ENCODE measurements around the gene C16orf54.
"Not testable (repeated sequence)": the region's sequence is repeated elsewhere in the genome, so short reads cannot be mapped to it uniquely, and the experiment has no call there.

Gene C16orf54

DNA sequence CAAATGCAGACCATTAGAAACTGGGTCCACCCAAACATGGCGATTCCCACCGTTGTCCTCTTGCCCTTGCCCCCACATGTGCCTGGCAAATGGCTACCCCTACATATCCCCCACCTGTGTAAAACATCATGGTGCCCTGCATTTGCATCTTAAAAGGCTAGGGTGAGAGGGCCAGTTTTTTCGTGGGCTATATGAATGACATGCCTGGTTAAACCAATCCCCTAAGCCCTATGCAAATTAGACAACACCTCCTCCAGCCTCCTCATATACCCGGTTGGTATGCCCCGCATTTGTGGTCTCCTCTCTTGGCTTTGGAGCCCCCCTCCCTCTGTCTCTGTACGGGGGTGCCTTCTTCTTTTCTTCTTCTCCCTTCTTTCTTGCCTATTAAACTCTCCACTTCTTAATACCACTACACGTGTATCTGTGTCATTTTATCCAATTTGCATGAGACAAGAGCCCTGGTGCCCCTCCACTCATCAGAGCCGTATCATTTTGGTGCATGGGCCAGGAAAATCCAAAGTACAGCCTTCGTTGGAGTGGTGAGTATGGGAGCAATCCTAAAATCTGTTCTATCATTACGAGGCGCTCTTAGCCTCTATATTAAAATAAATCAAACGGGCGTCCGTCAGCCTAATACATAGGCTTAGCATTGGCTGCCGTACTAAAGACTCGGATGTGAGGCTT, 36.7 kb downstream of the C16orf54 start:
- DNase-seq (ENCODE audit: low spot score) = no peak

DNA sequence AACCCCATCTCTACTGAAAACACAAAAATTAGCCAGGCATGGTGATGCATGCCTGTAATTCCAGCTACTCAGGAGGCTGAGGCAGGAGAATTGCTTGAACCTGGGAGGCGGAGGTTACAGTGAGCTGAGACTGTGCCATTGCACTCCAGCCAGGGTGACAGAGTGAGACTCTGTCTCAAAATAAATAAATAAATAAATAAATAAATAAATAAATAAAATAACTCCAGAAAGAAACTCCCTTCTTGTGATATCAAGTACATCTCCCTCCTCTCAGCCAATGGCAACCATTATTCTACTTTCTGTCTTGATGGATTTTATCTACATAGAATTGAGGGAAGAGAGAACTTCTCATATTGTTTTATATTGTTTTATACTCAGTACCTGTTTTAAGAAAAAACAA, 38.6 kb downstream of the C16orf54 start:
- DNase-seq (ENCODE audit: low spot score) = not testable (repeated sequence)

DNA sequence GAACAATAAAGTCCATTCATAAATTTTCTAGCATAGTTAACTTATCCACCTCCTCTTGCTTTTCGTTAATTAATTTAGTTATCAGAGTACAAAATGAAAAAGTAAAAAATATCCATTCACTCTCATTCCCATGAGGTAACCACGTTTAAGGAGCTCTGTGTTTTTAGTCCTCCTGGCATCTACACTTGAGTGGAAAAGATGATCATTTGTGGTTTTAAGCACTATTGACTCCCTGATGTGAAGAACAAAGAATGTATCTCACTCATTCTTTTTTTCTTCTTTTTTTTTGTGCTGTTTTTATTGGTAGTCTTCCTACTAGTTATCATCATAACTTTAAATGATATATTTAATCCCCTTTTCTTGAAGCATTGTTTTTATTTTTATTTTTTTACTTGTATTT, 40.8 kb downstream of the C16orf54 start:
- DNase-seq (ENCODE audit: low spot score) = no peak

DNA sequence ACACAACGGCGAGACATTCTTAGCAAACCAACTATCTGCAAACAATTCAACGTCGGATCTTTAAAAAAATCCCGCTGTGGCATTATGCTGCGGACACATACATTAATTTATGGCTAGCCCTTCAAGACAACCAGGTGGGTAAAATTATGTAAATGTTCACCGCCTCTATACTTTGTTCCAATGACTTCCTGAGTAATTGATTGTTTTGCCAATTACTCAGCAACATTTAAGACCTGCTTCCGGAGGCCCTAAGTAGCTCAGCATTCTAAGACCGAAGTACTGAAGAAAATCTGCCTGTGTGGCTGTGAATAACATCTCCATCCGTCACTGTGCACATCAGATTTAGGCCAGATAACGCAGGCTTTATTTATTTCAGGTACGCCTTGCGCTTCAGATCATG, 43.5 kb downstream of the C16orf54 start:
- DNase-seq (ENCODE audit: low spot score) = no peak

DNA sequence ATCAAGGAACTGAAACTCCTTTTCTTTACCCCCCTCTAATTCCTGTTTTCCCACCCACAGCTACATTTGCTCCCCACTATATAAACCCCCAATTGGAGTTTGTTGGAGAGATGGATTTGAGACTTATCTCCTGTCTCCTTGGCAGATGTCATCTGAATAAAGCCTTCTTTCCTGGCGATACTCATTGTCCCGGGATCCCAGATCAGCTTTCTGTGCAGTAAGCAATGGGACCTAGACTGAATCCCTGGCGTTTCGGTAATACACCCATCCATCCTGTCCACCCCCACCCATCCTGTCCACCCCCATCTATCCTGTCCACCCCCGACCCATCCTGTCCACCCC, 44.6 kb downstream of the C16orf54 start:
- DNase-seq (ENCODE audit: low spot score) = no peak

DNA sequence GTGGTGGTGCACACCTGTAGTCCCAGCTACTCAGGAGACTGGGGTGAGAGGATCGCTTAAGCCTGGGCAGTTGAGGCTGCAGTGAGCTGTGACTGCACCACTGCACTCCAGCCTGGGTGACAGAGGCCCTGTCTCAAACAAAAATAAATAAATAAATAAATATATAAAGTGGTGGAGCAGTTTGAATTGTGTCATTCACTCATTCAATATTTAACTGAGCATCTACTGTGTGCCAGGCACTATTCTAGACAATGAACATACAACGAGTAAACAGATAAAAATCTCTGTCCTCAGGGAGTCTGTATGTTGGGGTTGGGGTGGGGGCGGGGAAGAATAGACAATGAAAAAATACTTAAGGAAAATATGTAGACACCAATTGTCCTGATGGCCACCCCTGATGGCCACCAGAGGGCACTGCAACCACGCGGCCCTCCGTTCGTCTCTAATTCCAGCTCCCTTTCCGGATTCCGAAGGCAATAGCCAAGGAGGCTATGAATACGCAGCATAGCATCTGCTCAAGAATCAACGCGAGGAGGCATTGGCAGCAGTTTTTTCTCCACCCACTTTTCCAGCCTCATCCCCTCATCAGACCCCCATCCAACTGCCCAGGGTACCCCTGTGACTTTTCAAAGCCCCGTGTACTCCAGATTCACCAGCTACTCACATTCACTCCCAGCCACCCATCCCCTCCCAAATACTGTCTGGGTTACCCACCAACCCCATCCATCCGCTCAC, 45.4 kb downstream of the C16orf54 start:
- peak; percentile 55 for DNase-seq (ENCODE audit: low spot score)

DNA sequence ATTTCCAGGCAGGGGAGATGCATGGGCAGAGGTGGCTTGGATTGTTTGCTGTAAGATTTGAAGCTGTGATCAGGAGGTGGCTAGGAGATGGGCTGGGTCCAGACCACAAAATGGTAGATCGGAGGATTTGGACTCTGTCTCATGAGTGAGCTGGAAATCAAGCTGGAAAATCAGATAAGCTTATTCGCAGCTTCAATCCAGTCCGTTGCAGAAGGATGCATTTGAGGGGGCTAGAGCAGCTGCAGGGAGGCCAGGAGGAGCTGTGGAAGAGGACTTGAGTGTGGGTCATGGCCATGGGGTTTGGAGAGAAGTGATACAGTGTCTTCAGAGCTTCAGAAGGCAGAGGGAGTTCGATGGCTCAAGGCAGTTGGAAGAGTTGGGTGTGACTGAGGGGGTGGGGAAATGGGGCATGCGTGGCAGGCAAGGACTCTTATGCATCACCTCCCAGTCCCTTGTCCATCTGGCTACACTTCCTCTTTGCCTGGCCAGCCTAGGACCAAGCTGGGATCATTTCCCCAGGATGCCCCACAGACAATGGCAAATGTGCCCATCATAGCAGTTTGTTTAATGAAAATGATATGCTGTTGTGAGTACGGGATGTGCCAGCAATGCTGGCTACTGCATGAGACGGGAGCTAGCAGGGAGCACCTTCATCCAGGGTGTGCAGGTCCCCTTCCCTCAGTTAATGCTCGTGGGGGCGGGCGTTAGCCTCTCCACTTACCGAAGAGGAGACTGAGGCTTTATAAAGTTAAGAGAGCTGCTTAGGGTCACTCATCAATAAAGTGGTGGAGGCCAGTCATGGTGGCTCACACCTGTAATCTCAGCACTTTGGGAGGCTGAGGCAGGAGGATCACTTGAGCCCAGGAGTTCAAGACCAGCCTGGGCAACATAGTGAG, 46.2 kb downstream of the C16orf54 start:
- DNase-seq (ENCODE audit: low spot score) = no peak

DNA sequence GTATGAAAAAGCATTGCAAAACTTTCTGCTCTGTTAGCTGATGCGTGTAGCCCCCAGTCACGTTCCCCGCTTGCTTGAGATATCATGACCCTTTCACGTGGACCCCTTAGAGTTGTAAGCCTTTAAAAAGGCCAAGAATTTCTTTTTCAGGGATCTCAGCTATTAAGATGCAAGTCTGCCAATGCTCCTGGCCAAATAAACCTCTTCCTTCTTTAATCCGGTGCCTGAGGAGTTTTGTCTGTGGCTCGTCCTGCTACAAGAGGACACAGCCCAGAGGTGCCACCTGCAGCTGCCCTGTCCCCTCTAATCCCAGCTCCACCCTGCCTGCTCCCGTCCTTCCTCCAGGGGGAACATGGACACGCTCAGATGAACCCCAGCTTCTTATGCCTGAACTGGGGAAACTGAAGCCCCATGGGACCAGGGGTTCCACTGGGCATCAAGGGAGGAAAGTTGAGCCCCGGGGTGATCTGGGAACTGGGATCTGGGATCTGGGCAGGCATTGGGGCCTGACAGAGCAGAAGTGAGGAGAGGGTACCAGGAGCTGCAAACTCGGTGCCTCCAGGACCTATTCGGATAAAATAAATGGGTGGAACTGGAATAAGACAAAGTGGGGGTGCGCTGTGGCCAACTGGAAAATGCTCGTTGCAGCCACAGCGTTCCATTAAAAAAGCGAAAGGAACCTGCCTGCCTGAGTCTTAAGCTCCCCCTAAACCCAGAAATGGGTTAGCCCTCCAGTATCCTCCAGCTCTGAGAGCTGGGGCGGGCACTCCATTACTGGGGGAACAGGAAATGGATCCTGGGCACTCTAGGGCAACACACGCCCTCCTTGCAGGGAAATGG, 47.1 kb downstream of the C16orf54 start:
- DNase-seq (ENCODE audit: low spot score) = no peak

DNA sequence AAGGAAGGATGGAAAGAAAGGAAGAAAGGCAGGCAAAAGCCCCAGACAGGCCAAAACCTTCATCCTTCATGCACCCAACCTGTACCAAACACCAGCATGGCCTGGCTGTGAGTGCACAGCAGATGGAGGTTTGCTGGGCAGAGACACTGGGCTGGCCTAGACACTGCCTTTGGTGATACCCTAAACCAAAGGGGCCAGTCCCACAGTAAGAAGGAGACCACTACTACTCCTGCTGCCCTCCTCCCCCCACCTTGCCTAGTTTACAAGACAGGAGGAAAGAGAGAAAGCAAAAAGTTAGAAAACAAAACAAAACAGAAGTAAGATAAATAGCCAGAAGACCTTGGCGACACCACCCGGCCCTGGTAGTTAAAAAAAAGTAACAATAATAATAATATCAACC, 47.7 kb downstream of the C16orf54 start:
- no peak for DNase-seq (ENCODE audit: low spot score)

DNA sequence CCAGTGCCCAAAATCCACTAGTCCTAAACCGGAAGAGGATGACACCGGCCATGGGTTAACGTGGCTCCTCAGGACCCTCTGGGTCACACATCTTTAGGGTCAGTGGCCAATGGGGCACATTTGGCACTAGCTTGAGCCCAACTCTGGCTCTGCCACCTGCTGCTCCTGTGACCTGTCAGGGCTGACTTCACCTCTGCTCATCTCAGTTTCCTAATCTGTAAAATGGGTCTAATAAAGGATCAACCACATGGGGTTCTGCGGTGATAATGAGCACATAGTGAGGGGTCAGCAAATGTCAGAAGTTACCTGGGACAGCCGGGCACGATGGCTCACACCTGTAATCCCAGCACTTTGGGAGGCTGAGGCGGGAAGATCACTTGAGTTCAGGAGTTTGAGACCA, 48.4 kb downstream of the C16orf54 start:
- no peak for DNase-seq (ENCODE audit: low spot score)

DNA sequence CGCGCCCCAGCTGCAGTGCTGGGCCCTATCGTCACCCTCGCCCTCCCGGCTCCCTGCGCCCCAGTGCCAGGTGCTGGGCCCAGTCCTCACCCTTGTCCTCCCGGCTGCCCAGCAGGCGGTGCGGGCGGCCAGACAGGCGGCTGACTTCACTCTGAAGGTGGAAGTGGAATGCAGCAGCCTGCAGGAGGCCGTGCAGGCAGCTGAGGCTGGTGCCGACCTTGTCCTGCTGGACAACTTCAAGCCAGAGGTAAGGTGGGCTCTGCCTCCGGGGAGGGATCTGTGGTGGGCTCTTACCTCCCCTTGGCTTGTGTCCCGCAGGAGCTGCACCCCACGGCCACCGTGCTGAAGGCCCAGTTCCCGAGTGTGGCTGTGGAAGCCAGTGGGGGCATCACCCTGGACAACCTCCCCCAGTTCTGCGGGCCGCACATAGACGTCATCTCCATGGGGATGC, 48.9 kb downstream of the C16orf54 start:
- no peak for DNase-seq (ENCODE audit: low spot score)

DNA sequence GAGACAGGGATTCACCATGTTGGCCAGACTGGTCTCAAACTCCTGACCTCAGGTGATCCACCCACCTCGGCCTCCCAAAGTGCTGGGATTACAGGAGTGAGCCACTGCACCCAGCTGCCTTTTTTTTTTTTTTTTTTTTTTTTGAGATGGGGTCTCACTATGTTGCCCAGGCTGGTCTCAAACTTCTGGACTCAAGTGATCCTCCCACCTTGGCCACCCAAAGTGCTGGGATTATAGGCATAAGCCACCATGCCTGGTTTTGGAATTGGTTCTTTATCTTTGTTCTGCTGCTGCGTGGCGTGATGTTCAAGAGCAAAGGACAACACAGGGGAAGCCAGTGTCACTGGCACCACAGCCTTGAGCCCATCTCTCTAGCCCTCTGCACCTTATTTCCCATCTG, 50.1 kb downstream of the C16orf54 start:
- not testable (repeated sequence) for DNase-seq (ENCODE audit: low spot score)

DNA sequence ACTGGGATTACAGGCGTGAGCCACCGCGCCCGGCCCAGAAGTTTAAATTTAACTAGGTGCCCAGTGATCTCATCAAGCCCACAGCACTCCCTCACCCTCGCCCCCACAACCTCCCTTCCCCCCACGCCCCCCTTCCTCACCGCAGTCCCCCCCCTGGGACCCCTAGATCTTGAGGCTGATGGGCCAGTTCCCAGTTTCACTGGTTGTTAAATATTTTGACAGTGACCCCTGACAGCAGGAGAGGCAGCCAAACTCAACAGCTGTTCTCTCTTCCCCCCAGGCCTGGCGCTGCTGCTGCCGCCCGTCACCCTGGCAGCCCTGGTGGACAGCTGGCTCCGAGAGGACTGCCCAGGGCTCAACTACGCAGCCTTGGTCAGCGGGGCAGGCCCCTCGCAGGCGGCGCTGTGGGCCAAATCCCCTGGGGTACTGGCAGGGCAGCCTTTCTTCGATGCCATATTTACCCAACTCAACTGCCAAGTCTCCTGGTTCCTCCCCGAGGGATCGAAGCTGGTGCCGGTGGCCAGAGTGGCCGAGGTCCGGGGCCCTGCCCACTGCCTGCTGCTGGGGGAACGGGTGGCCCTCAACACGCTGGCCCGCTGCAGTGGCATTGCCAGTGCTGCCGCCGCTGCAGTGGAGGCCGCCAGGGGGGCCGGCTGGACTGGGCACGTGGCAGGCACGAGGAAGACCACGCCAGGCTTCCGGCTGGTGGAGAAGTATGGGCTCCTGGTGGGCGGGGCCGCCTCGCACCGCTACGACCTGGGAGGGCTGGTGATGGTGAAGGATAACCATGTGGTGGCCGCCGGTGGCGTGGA, 51.2 kb downstream of the C16orf54 start:
- no peak for DNase-seq (ENCODE audit: low spot score)

DNA sequence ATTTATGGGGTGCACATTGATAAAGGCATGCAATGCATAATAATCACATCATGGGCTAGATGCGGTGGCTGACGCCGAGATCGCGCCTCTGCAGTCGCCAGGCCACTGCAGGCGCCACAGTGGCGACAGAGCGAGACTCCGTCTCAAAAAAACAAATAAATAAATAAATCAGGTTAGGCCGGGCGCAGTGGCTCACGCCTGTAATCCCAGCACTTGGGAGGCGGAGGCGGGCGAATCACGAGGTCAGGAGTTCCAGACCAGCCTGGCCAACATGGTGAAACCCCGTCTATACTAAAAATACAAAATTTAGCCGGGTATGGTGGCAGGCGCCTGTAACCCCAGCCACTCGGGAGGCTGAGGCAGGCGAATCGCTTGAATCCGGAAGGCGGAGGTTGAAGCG, 53.2 kb downstream of the C16orf54 start:
- not testable (repeated sequence) for DNase-seq (ENCODE audit: low spot score)
